OCI-LY7 (cell line): ENCODE measurements around the gene LAPTM5.

Source experiments
- CTCF ChIP-seq: fragments of 200-600 bp; sonication (generic); conservative IDR thresholded peaks from 2 replicates; pipeline ENCODE4 v1.5.1; 2014; ENCODE audit warnings: mild to moderate bottlenecking, antibody characterized with exemption, low read length, moderate library complexity, mixed read lengths
- EZH2phosphoT487 ChIP-seq: fragments of 200-600 bp; sonication (generic); IDR thresholded peaks from 2 replicates; pipeline ENCODE4 v1.6.1; 2018; ENCODE audit warnings: low read depth, borderline replicate concordance, mild to moderate bottlenecking, mixed run types, antibody characterized with exemption, low read length, moderate library complexity, mixed read lengths

- TF ChIP-seq CTCF (no peak), EZH2phosphoT487 (no peak)
These were observed 20.1 kb downstream of the LAPTM5 start for GRCh38 chr1:30737357-30738039.
